GM18951 (cell line): Measurements from ENCODE around the gene NR1I2.

Experiments used
- POLR2A ChIP-seq: IDR thresholded peaks from 4 replicates; pipeline ENCODE4 v1.6.1; 2011; ENCODE audit warnings: mild to moderate bottlenecking; ENCODE audit not compliant: insufficient read length, insufficient read depth; ENCODE audit errors: extremely low read depth
- in situ Hi-C: fragments of 300-500 bp; cut with MboI; formaldehyde crosslinking; loops from one replicate; pipeline ENCODE4 v1.12.0; 2022; ENCODE audit warnings: low sequenced_read_pairs, mixed read lengths, inconsistent platforms; ENCODE audit not compliant: unreplicated experiment

The NR1I2 gene

GRCh38 chr3:119818937-119819336 is 37.0 kb downstream of the NR1I2 start:
- no peak for TF ChIP-seq POLR2A
- in situ Hi-C loops, result no loop called here

GRCh38 chr3:119819806-119820205 is 37.9 kb downstream of the NR1I2 start:
- in situ Hi-C loops, result no loop called here
- TF ChIP-seq POLR2A, result no peak

GRCh38 chr3:119825820-119826219 is 43.9 kb downstream of the NR1I2 start:
- no peak for TF ChIP-seq POLR2A
- in situ Hi-C loops, result no loop called here

- TF ChIP-seq POLR2A, result no peak
Measured at GRCh38 chr3:119826711-119827608, 45.1 kb downstream of the NR1I2 start.

GRCh38 chr3:119829420-119829819 is 47.5 kb downstream of the NR1I2 start:
- in situ Hi-C loops, result no loop called here

More at GRCh38 chr3:119826711-119827608, 45.1 kb downstream of the NR1I2 start:
- in situ Hi-C loops, result no loop called here

GRCh38 chr3:119831022-119831421 is 49.1 kb downstream of the NR1I2 start:
- in situ Hi-C loops, result no loop called here
- no peak for TF ChIP-seq POLR2A

More at GRCh38 chr3:119829420-119829819, 47.5 kb downstream of the NR1I2 start:
- TF ChIP-seq POLR2A, result no peak

- no peak for TF ChIP-seq POLR2A
- in situ Hi-C loops, result no loop called here
Measured at GRCh38 chr3:119831941-119832371, 50.1 kb downstream of the NR1I2 start.

- TF ChIP-seq POLR2A, result no peak
- in situ Hi-C loops, result no loop called here
Measured at GRCh38 chr3:119834754-119835370, 53.0 kb downstream of the NR1I2 start.

- TF ChIP-seq POLR2A, result no peak
- in situ Hi-C loops, result no loop called here
Measured at GRCh38 chr3:119835556-119835955, 53.7 kb downstream of the NR1I2 start.

- TF ChIP-seq POLR2A, result no peak
- in situ Hi-C loops, result no loop called here
Measured at GRCh38 chr3:119841808-119842471, 60.0 kb downstream of the NR1I2 start.

- in situ Hi-C loops, result no loop called here
- TF ChIP-seq POLR2A, result no peak
Measured at GRCh38 chr3:119849126-119849525, 67.2 kb downstream of the NR1I2 start.

GRCh38 chr3:119856695-119857094 is 74.8 kb downstream of the NR1I2 start:
- TF ChIP-seq POLR2A, result no peak
- in situ Hi-C loops, result no loop called here

- TF ChIP-seq POLR2A, result no peak
- in situ Hi-C loops, result no loop called here
Measured at GRCh38 chr3:119858957-119859356, 77.1 kb downstream of the NR1I2 start.
